ENCODE measurements around the gene MEIKIN.
"Not testable (repeated sequence)": the region's sequence is repeated elsewhere in the genome, so short reads cannot be mapped to it uniquely, and the experiment has no call there.

Gene MEIKIN

GRCh38 chr5:131782717-131783116 lies 162.7 kb downstream of the MEIKIN start:
- TF ChIP-seq FOXK2 (IDR thresholded peaks at IDR 0.05), result no peak
- no peak for TF ChIP-seq ZNF384 (IDR thresholded peaks at IDR 0.05)
- TF ChIP-seq NFRKB (IDR thresholded peaks at IDR 0.05), result no peak
- no peak for TF ChIP-seq TARDBP (IDR thresholded peaks at IDR 0.05)
- TF ChIP-seq ARNT (IDR thresholded peaks at IDR 0.05), result no peak
- TF ChIP-seq FOXA1 (IDR thresholded peaks at IDR 0.05), result no peak
- no peak for TF ChIP-seq CTBP1 (IDR thresholded peaks at IDR 0.05; ENCODE audit: borderline replicate concordance)
- TF ChIP-seq ELF4 (IDR thresholded peaks at IDR 0.05), result no peak
- no peak for DNase-seq (ENCODE audit: extremely low spot score)
- CTCF ChIA-PET, result no interaction called here
- POLR2A ChIA-PET, result no interaction called here

GRCh38 chr5:131778141-131778540 lies 167.3 kb downstream of the MEIKIN start:
- POLR2A ChIA-PET; DNase-seq (ENCODE audit: extremely low spot score); CTCF ChIA-PET: not testable (repeated sequence)

GRCh38 chr5:131776450-131776849 lies 169.0 kb downstream of the MEIKIN start:
- TF ChIP-seq FOXA1 (IDR thresholded peaks at IDR 0.05) (no peak), NFRKB (IDR thresholded peaks at IDR 0.05) (no peak), LEF1 (IDR thresholded peaks at IDR 0.05; ENCODE audit: borderline replicate concordance) (no peak), HDGF (IDR thresholded peaks at IDR 0.05; ENCODE audit: borderline replicate concordance) (no peak), ARNT (IDR thresholded peaks at IDR 0.05) (no peak), BHLHE40 (IDR thresholded peaks at IDR 0.05; ENCODE audit: borderline replicate concordance) (no peak), L3MBTL2 (conservative IDR thresholded peaks at IDR 0.05) (no peak), FOXK2 (IDR thresholded peaks at IDR 0.05) (no peak), CTBP1 (IDR thresholded peaks at IDR 0.05; ENCODE audit: borderline replicate concordance) (no peak), ZNF384 (IDR thresholded peaks at IDR 0.05) (no peak), FOXM1 (IDR thresholded peaks at IDR 0.05; ENCODE audit: borderline replicate concordance) (no peak), ELF4 (IDR thresholded peaks at IDR 0.05) (no peak), PKNOX1 (IDR thresholded peaks at IDR 0.05) (no peak), TARDBP (IDR thresholded peaks at IDR 0.05) (no peak), SP1 (IDR thresholded peaks at IDR 0.05) (no peak), SUZ12 (IDR thresholded peaks at IDR 0.05) (no peak)
- DNase-seq (ENCODE audit: extremely low spot score), result no peak
- CTCF ChIA-PET, result no interaction called here
- POLR2A ChIA-PET, result no interaction called here

GRCh38 chr5:131774652-131775367 lies 170.7 kb downstream of the MEIKIN start:
- CTCF ChIA-PET, result no interaction called here
- TF ChIP-seq SUZ12 (IDR thresholded peaks at IDR 0.05), result no peak
- no peak for TF ChIP-seq FOXM1 (IDR thresholded peaks at IDR 0.05; ENCODE audit: borderline replicate concordance)
- TF ChIP-seq LEF1 (IDR thresholded peaks at IDR 0.05; ENCODE audit: borderline replicate concordance), result no peak
- POLR2A ChIA-PET, result no interaction called here
- DNase-seq (ENCODE audit: extremely low spot score), result no peak

- ChIA-PET POLR2A (interaction anchor here (1.2 kb wide), 1 partner anchor 23 kb away, joined by 4 read pairs; the partner anchor contains the start of gene FNIP1), CTCF (no interaction called here)
- DNase-seq (ENCODE audit: extremely low spot score), result no peak
- TF ChIP-seq ARNT (IDR thresholded peaks at IDR 0.05) (no peak), L3MBTL2 (conservative IDR thresholded peaks at IDR 0.05) (no peak), FOXM1 (IDR thresholded peaks at IDR 0.05; ENCODE audit: borderline replicate concordance) (no peak), SP1 (IDR thresholded peaks at IDR 0.05) (no peak), PKNOX1 (IDR thresholded peaks at IDR 0.05) (no peak), TARDBP (IDR thresholded peaks at IDR 0.05) (no peak), FOXK2 (IDR thresholded peaks at IDR 0.05) (no peak), BHLHE40 (IDR thresholded peaks at IDR 0.05; ENCODE audit: borderline replicate concordance) (no peak), SUZ12 (IDR thresholded peaks at IDR 0.05) (no peak)
These were observed 171.7 kb downstream of the MEIKIN start for GRCh38 chr5:131773805-131774204.

GRCh38 chr5:131771692-131772091 lies 173.8 kb downstream of the MEIKIN start:
- no peak for DNase-seq (ENCODE audit: extremely low spot score)
- TF ChIP-seq L3MBTL2 (conservative IDR thresholded peaks at IDR 0.05), result no peak
- TF ChIP-seq ELF4 (IDR thresholded peaks at IDR 0.05), result no peak
- no peak for TF ChIP-seq TARDBP (IDR thresholded peaks at IDR 0.05)
- TF ChIP-seq ARNT (IDR thresholded peaks at IDR 0.05), result no peak
- CTCF ChIA-PET, result no interaction called here
- POLR2A ChIA-PET, result no interaction called here

GRCh38 chr5:131769961-131770360 lies 175.5 kb downstream of the MEIKIN start:
- CTCF ChIA-PET, result no interaction called here
- no peak for TF ChIP-seq BHLHE40 (IDR thresholded peaks at IDR 0.05; ENCODE audit: borderline replicate concordance)
- TF ChIP-seq FOXM1 (IDR thresholded peaks at IDR 0.05; ENCODE audit: borderline replicate concordance), result no peak
- no peak for TF ChIP-seq LEF1 (IDR thresholded peaks at IDR 0.05; ENCODE audit: borderline replicate concordance)
- no peak for TF ChIP-seq FOXA1 (IDR thresholded peaks at IDR 0.05)
- no peak for TF ChIP-seq HDGF (IDR thresholded peaks at IDR 0.05; ENCODE audit: borderline replicate concordance)
- POLR2A ChIA-PET, result no interaction called here
- DNase-seq (ENCODE audit: extremely low spot score), result no peak

- CTCF ChIA-PET, result no interaction called here
- POLR2A ChIA-PET, result no interaction called here
- DNase-seq (ENCODE audit: extremely low spot score), result no peak
- TF ChIP-seq ELF4 (IDR thresholded peaks at IDR 0.05) (no peak), FOXM1 (IDR thresholded peaks at IDR 0.05; ENCODE audit: borderline replicate concordance) (no peak), FOXK2 (IDR thresholded peaks at IDR 0.05) (no peak), SUZ12 (IDR thresholded peaks at IDR 0.05) (no peak), LEF1 (IDR thresholded peaks at IDR 0.05; ENCODE audit: borderline replicate concordance) (no peak), BHLHE40 (IDR thresholded peaks at IDR 0.05; ENCODE audit: borderline replicate concordance) (no peak), SP1 (IDR thresholded peaks at IDR 0.05) (no peak), ZNF384 (IDR thresholded peaks at IDR 0.05) (no peak), CTBP1 (IDR thresholded peaks at IDR 0.05; ENCODE audit: borderline replicate concordance) (no peak), HDGF (IDR thresholded peaks at IDR 0.05; ENCODE audit: borderline replicate concordance) (no peak), PKNOX1 (IDR thresholded peaks at IDR 0.05) (no peak), NFRKB (IDR thresholded peaks at IDR 0.05) (no peak), TARDBP (IDR thresholded peaks at IDR 0.05) (no peak), L3MBTL2 (conservative IDR thresholded peaks at IDR 0.05) (no peak), ARNT (IDR thresholded peaks at IDR 0.05) (no peak), FOXA1 (IDR thresholded peaks at IDR 0.05) (no peak)
These were observed 176.1 kb downstream of the MEIKIN start for GRCh38 chr5:131769336-131769735.

Data from HEK293T (cell line).